ENCODE data around the gene SMIM7. TPM values are rescaled to one million over a fixed set of nuclear protein-coding genes. Genes with fewer than 3 reads are reported as not detected.

Gene SMIM7
- total RNA-seq, 1 donor from 2014 or later = 110 TPM

DNA sequence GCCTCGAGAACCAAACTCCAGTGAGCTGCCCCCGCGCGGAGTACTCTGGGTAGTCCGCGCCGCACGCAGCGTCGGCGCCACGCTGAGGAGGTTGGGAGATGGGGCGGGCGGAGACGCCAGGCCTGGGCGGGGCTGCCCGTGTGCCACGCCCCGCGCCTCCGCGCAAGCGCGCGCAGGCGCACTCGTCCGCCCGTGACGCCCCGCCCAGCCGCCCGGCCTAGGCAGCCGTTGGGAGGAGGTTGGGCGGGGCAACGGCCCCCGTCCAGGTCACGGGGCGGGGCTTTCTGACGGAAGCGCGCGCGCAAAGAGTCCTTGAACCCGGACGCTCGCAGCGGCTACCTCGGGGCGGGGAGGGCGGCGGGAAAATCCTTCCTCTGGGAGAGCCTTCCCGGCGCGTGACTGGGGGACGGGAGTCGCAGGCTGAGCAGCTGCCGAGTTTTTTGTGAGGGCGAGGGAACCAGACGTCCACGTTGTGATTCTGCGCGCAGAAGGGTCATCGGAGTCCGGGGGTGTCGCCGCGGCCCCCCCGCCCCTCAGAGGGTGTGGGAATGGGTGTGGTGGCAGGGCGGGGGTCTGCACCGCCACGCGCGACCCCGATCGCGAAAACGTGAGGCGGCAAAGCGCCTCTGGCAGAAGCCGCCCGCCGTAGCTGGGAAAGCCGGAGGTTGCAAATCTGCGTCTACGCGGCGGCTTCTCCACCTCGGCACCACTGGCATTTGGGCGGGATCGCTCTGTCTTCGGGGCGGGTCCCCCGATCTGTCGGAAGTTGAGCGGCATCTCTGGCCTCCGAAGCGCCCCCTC lies 31.6 kb downstream of the SMIM7 start, which contains the start of gene MED26:
TSS of gene MED26 (minus strand) at position 22 of the 801 bp plus-strand sequence. CDS start 261 bp downstream, outside the sequence.
- Mint-ChIP-seq H3K27me3 (no peaks in the 10 kb centered on the region), H3K27ac (peak within 1 kb of the TSS; percentile 94), H3K36me3 (ENCODE audit: low read depth) (peaks cover 51% of the 10 kb centered on the region), H3K9me3 (no peaks in the 10 kb centered on the region), H3K4me3 (peak within 1 kb of the TSS; percentile 98), H3K4me1 (peaks cover 51% of the 10 kb centered on the region)
- DNase-seq (peak; percentile 93), ATAC-seq (ENCODE audit: low read depth) (peak; percentile 94)
- intact Hi-C loops (cut with micrococcal nuclease) = loop anchor here (1.0 to 10.0 kb wide), 9 partner anchors 18 to 431 kb away; partner anchors contain the start of genes AP1M1, C19orf44, CALR3 and CHERP
- TF ChIP-seq, protein P1, sequence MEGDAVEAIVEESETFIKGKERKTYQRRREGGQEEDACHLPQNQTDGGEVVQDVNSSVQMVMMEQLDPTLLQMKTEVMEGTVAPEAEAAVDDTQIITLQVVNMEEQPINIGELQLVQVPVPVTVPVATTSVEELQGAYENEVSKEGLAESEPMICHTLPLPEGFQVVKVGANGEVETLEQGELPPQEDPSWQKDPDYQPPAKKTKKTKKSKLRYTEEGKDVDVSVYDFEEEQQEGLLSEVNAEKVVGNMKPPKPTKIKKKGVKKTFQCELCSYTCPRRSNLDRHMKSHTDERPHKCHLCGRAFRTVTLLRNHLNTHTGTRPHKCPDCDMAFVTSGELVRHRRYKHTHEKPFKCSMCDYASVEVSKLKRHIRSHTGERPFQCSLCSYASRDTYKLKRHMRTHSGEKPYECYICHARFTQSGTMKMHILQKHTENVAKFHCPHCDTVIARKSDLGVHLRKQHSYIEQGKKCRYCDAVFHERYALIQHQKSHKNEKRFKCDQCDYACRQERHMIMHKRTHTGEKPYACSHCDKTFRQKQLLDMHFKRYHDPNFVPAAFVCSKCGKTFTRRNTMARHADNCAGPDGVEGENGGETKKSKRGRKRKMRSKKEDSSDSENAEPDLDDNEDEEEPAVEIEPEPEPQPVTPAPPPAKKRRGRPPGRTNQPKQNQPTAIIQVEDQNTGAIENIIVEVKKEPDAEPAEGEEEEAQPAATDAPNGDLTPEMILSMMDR (IDR thresholded peaks at IDR 0.05) = no peak
- POLR2A ChIA-PET = interaction anchor here (0.5 to 11.4 kb wide), 10 partner anchors 32 to 529 kb away, joined by 3 to 242 read pairs (median 4); partner anchors contain the start of genes C19orf44, CALR3, SLC35E1 and SMIM7
- CTCF ChIA-PET = interaction anchor here (1.1 to 2.3 kb wide), 6 partner anchors 31 to 100 kb away, joined by 3 to 7 read pairs (median 4); partner anchors contain the start of gene SMIM7

DNA sequence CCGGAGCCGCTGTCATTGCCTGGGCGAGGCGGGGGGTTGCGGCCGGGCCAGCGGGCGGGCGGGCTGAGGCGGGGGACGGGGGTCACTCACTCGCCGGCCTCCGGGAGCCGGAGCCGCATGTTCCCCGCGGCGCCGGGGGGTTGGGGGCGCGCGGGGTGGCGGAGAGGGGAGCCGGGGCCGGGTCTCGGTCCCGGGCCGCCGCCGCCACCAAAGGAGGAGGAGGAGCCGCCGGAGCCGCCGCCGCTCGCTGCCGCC lies 32.1 kb downstream of the SMIM7 start:
- H3K27ac Mint-ChIP-seq = no peak overlapping the region
- POLR2A ChIA-PET = interaction anchor here (0.6 to 11.4 kb wide), 8 partner anchors 33 to 1737 kb away, joined by 3 to 242 read pairs (median 4); partner anchors contain the start of genes SLC35E1, SMIM7 and TMEM38A

DNA sequence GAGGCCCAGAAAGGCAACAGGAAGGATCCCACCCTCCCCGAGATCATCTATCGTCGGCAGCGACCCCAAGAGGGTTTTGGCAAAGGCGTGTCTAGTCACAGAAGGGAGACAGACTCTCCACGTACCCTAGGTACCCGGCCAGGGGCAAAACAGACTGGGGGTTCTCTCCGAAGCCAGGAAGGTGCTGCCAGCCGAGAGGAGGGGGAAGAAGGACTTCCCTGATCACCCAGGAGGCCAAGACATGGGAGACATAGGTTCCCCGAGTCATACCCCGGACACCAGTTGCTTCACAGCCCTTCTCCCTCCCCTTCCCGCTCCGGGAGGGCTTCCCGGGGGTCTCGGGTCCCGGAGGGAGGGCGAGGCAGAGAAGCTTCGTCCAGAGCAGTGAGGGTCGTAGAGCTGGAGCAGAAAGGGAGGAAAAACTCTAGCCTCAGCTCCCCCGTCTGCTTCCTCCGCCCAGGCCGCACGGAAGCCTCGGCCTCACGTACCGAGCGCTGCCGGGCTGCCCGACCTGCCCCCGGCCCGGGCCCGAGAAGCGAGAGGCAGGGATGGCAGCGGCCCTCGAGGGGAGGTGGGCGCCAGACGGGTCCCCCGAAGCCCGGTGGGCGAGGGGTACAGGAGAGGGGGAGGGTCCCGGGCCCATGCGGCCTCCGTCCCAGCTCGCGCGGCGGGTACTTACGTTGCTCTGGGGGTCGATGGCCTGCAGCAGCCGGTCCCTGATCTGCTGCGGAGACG lies 32.6 kb downstream of the SMIM7 start:
- Mint-ChIP-seq H3K27me3 (no peaks in the 10 kb centered on the region), H3K4me3 (peak overlapping the region; percentile 89), H3K4me1 (peaks cover 56% of the 10 kb centered on the region), H3K9me3 (no peaks in the 10 kb centered on the region), H3K27ac (peak overlapping the region; percentile 74), H3K36me3 (ENCODE audit: low read depth) (peaks cover 52% of the 10 kb centered on the region)
- ChIA-PET CTCF (interaction anchor here (1.0 to 2.3 kb wide), 5 partner anchors 32 to 99 kb away, joined by 3 to 7 read pairs (median 4); partner anchors contain the start of gene SMIM7), POLR2A (interaction anchor here (0.6 to 11.4 kb wide), 10 partner anchors 33 to 1737 kb away, joined by 3 to 242 read pairs (median 4); partner anchors contain the start of genes C19orf44, CALR3, SLC35E1 and SMIM7)
- TF ChIP-seq, protein P1 (IDR thresholded peaks at IDR 0.05) = no peak
- intact Hi-C loops (cut with micrococcal nuclease) = loop anchor here (5.0 to 10.0 kb wide), 2 partner anchors 180 to 267 kb away; no protein-coding TSS in a partner anchor
- ATAC-seq (ENCODE audit: low read depth) (no peak), DNase-seq (peak; percentile 24)

More for the DNA sequence above, 32.1 kb downstream of the SMIM7 start:
- no peak for DNase-seq
- Mint-ChIP-seq H3K36me3 (ENCODE audit: low read depth) (peaks cover 54% of the 10 kb centered on the region), H3K27me3 (no peaks in the 10 kb centered on the region), H3K9me3 (no peaks in the 10 kb centered on the region), H3K4me3 (peak overlapping the region; percentile 98), H3K4me1 (peaks cover 55% of the 10 kb centered on the region)
- ATAC-seq (ENCODE audit: low read depth) = no peak
- CTCF ChIA-PET = interaction anchor here (1.2 to 2.3 kb wide), 5 partner anchors 32 to 100 kb away, joined by 3 to 7 read pairs (median 4); partner anchors contain the start of gene SMIM7
- intact Hi-C loops (cut with micrococcal nuclease) = loop anchor here (1.0 to 10.0 kb wide), 9 partner anchors 17 to 431 kb away; partner anchors contain the start of genes AP1M1, C19orf44, CALR3 and CHERP
- TF ChIP-seq, protein P1 (IDR thresholded peaks at IDR 0.05) = no peak

DNA sequence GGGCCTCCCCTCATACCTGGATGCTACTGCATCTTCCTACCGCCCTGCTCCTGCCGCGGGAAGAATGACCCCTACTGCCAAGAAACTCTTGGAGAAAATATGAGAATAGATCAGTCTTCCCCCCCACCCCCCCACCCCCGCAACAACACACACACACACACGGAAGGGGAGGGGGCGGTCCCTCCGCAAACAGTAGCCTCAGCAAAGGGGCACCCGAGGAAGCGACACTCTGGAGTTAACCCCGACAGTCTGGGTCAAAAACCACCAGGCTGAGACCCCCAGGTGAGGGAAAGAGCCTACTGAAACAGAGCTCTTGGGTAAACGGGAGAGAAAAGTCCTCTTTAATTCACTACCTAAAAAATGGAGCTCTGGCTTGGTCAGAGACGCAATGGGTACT lies 33.1 kb downstream of the SMIM7 start:
- DNase-seq = no peak
- intact Hi-C loops (cut with micrococcal nuclease) = loop anchor here (5.0 to 10.0 kb wide), 2 partner anchors 179 to 268 kb away; no protein-coding TSS in a partner anchor
- no peak for ATAC-seq (ENCODE audit: low read depth)
- Mint-ChIP-seq H3K4me3 (peak overlapping the region; percentile 89), H3K27ac (peak overlapping the region; percentile 74), H3K36me3 (ENCODE audit: low read depth) (peaks cover 51% of the 10 kb centered on the region), H3K27me3 (no peaks in the 10 kb centered on the region), H3K4me1 (peaks cover 53% of the 10 kb centered on the region), H3K9me3 (no peaks in the 10 kb centered on the region)
- TF ChIP-seq, protein P1 (IDR thresholded peaks at IDR 0.05) = no peak
- POLR2A ChIA-PET = interaction anchor here (0.6 to 11.4 kb wide), 7 partner anchors 11 to 1399 kb away, joined by 3 to 242 read pairs (median 8); partner anchors contain the start of genes C19orf44, CALR3, SLC35E1 and SMIM7
- CTCF ChIA-PET = interaction anchor here (1.0 to 2.3 kb wide), 4 partner anchors 39 to 99 kb away, joined by 3 to 7 read pairs (median 5); no protein-coding TSS in a partner anchor

Measured in activated B cell treated with CpG ODN at 0.5 μM for 24 hours (primary cell).